Osteoblast (primary cell): ENCODE data around the gene CEPT1. TPM values are rescaled to one million over a fixed set of nuclear protein-coding genes. Genes with fewer than 3 reads are reported as not detected.

ENCODE experiments used
- DNase-seq: peaks from one replicate; pipeline ENCODE4 v3.0.0; 2011; ENCODE audit warnings: low spot score, mixed read lengths; ENCODE audit not compliant: insufficient read length; ENCODE audit errors: missing footprints
- H2AFZ ChIP-seq: 2 replicates; pipeline ENCODE4 v1.6.0; 2011; ENCODE audit warnings: mild to moderate bottlenecking, low read length
- H3K27ac ChIP-seq: 2 replicates; pipeline ENCODE4 v1.5.1; 2011; ENCODE audit warnings: mild to moderate bottlenecking, low read depth, low read length, moderate library complexity
- H3K27me3 ChIP-seq: 2 replicates; pipeline ENCODE4 v1.6.0; 2012; ENCODE audit warnings: mild to moderate bottlenecking, control low read depth, inconsistent platforms, low read length, moderate library complexity; ENCODE audit not compliant: insufficient read depth
- H3K36me3 ChIP-seq: 2 replicates; pipeline ENCODE4 v1.5.1; 2011; ENCODE audit warnings: mild to moderate bottlenecking, low read length, control low read depth, moderate library complexity; ENCODE audit not compliant: insufficient read depth
- H3K4me1 ChIP-seq: 2 replicates; pipeline ENCODE4 v1.5.1; 2011; ENCODE audit warnings: mild to moderate bottlenecking, low read length, control low read depth, moderate library complexity; ENCODE audit not compliant: insufficient read depth
- H3K4me2 ChIP-seq: 2 replicates; pipeline ENCODE4 v1.6.0; 2011; ENCODE audit warnings: mild to moderate bottlenecking, low read length; ENCODE audit not compliant: insufficient read depth
- H3K4me3 ChIP-seq: fragments of 200-600 bp; sonication (generic); 3 replicates; pipeline ENCODE4 v1.5.1; 2012; ENCODE audit warnings: mild to moderate bottlenecking, low read length, inconsistent platforms; ENCODE audit not compliant: insufficient read depth
- H3K79me2 ChIP-seq: 2 replicates; pipeline ENCODE4 v1.6.0; 2012; ENCODE audit warnings: mild to moderate bottlenecking, low read length, control low read depth, inconsistent platforms; ENCODE audit not compliant: insufficient read depth
- H3K9me3 ChIP-seq: 2 replicates; pipeline ENCODE4 v1.5.1; 2011; ENCODE audit warnings: low read depth, low read length, control low read depth
- H4K20me1 ChIP-seq: 2 replicates; pipeline ENCODE4 v1.6.0; 2012; ENCODE audit warnings: mild to moderate bottlenecking, low read length, control low read depth; ENCODE audit not compliant: insufficient read depth
- total RNA-seq: library from RNA; depleted of rRNA; stranded (reverse); fragments of >200 nt; gene quantifications from 2 replicates; pipeline ENCODE4 v1.2.3, GENCODE V29; 2012
- TF ChIP-seq, protein P1 (sequence below): IDR thresholded peaks from 2 replicates; pipeline ENCODE4 v1.5.1; 2011; ENCODE audit warnings: mild to moderate bottlenecking, low read depth, low read length, moderate library complexity; ENCODE audit errors: extremely low read depth

CEPT1 gene
- total RNA-seq, 1 donor: 37.3 TPM

GRCh38 chr1:111208921-111209320, 68.9 kb downstream of the CEPT1 start:
- H3K27ac ChIP-seq: no peak overlapping the region
- no peaks in the 10 kb centered on the region for H4K20me1 ChIP-seq
- H3K4me2 ChIP-seq: no peak overlapping the region
- H3K9me3 ChIP-seq: no peaks in the 10 kb centered on the region
- no peak for DNase-seq
- no peaks in the 10 kb centered on the region for H3K4me1 ChIP-seq
- no peak overlapping the region for H3K4me3 ChIP-seq
- H3K36me3 ChIP-seq: no peaks in the 10 kb centered on the region
- H2AFZ ChIP-seq: no peak overlapping the region
- H3K27me3 ChIP-seq: peaks cover 4% of the 10 kb centered on the region
- TF ChIP-seq, protein P1, sequence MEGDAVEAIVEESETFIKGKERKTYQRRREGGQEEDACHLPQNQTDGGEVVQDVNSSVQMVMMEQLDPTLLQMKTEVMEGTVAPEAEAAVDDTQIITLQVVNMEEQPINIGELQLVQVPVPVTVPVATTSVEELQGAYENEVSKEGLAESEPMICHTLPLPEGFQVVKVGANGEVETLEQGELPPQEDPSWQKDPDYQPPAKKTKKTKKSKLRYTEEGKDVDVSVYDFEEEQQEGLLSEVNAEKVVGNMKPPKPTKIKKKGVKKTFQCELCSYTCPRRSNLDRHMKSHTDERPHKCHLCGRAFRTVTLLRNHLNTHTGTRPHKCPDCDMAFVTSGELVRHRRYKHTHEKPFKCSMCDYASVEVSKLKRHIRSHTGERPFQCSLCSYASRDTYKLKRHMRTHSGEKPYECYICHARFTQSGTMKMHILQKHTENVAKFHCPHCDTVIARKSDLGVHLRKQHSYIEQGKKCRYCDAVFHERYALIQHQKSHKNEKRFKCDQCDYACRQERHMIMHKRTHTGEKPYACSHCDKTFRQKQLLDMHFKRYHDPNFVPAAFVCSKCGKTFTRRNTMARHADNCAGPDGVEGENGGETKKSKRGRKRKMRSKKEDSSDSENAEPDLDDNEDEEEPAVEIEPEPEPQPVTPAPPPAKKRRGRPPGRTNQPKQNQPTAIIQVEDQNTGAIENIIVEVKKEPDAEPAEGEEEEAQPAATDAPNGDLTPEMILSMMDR: no peak
- no peaks in the 10 kb centered on the region for H3K79me2 ChIP-seq

DNA sequence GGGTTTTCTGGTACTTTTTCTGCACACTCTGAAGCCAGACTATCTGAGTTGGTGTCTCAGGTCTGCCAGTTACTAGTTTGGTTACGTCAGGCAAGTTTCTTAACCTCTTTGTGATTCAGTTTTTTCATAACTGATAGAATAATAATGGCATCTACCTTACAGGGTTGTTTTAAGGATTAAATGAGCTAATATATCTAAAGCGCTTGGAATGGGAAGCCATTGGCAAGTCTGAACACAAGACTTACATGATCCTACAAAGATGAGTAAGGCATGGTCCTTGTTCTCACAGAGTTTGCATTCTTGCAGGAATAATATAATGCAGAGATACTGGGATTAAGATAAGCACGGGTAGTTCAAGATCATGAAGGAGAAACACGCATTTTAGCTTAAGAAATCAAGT, 69.6 kb downstream of the CEPT1 start:
- Histone ChIP-seq H3K27ac (no peak overlapping the region), H3K4me2 (no peak overlapping the region), H3K9me3 (no peaks in the 10 kb centered on the region), H4K20me1 (no peaks in the 10 kb centered on the region), H3K27me3 (peaks cover 2% of the 10 kb centered on the region), H3K4me3 (no peak overlapping the region), H3K79me2 (no peaks in the 10 kb centered on the region), H3K36me3 (no peaks in the 10 kb centered on the region), H3K4me1 (no peaks in the 10 kb centered on the region), H2AFZ (no peak overlapping the region)
- DNase-seq: no peak
- TF ChIP-seq, protein P1: no peak

- DNase-seq: no peak
- TF ChIP-seq, protein P1: no peak
- no peak overlapping the region for H3K4me3 ChIP-seq
Measured at GRCh38 chr1:111211921-111212320, 71.9 kb downstream of the CEPT1 start.

DNA sequence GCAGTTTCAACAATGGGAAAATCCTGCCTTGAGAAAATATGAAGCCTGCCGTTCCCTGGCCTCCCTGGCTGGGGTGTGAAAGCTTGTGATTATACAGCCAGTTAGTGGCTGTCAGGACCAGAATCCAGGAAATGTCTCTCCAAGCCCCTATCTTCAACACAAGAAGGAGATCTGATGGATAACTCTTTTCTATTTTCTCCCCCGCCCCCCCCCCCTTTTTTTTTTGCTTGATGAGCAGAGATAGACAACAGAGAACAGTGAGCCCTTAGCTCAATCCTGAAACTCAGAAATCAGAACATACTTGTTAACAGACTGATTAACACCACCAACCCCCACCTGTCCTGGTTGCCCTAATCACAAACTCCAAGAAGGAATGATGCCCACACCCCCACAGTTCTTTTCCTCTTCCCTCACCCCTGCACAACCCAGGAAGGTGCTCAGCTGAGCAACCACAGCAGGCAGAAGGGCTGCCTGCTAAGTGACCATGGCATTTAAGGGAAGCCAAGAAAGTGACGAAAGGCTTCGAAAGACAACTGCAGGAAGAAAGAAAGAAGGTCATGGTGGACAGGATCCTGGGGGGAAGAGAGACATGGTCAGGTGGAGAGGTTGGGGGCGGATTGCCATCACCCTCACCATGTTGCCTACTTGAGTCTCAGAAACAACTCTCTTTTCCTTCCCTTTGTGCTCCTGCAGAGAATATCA, 72.8 kb downstream of the CEPT1 start:
- Histone ChIP-seq H3K9me3 (no peaks in the 10 kb centered on the region), H4K20me1 (no peaks in the 10 kb centered on the region), H3K4me3 (no peak overlapping the region), H3K27me3 (no peaks in the 10 kb centered on the region), H3K27ac (no peak overlapping the region), H3K36me3 (no peaks in the 10 kb centered on the region), H3K4me1 (no peaks in the 10 kb centered on the region), H3K4me2 (no peak overlapping the region), H3K79me2 (no peaks in the 10 kb centered on the region), H2AFZ (no peak overlapping the region)
- TF ChIP-seq, protein P1: no peak
- DNase-seq: no peak

More at GRCh38 chr1:111211921-111212320, 71.9 kb downstream of the CEPT1 start:
- Histone ChIP-seq H2AFZ (no peak overlapping the region), H3K27ac (no peak overlapping the region), H3K9me3 (no peaks in the 10 kb centered on the region), H4K20me1 (no peaks in the 10 kb centered on the region), H3K79me2 (no peaks in the 10 kb centered on the region), H3K4me1 (no peaks in the 10 kb centered on the region), H3K27me3 (no peaks in the 10 kb centered on the region), H3K4me2 (no peak overlapping the region), H3K36me3 (no peaks in the 10 kb centered on the region)
